ENCODE measurements around the gene CD9.

Gene CD9

GRCh38 chr12:6235906-6236640 lies 35.9 kb downstream of the CD9 start:
- DNase-seq (ENCODE audit: extremely low read depth in 1 of 2, low read depth in 1 of 2), result no peak

- no peak for DNase-seq (ENCODE audit: extremely low read depth in 1 of 2, low read depth in 1 of 2)
Measured at GRCh38 chr12:6236641-6236940, 36.4 kb downstream of the CD9 start.

GRCh38 chr12:6237830-6238229 lies 37.6 kb downstream of the CD9 start:
- no peak for DNase-seq (ENCODE audit: extremely low read depth in 1 of 2, low read depth in 1 of 2)

- DNase-seq (ENCODE audit: extremely low read depth in 1 of 2, low read depth in 1 of 2), result no peak
Measured at GRCh38 chr12:6238875-6239274, 38.7 kb downstream of the CD9 start.

- no peak for DNase-seq (ENCODE audit: extremely low read depth in 1 of 2, low read depth in 1 of 2)
Measured at GRCh38 chr12:6241495-6241894, 41.3 kb downstream of the CD9 start.

GRCh38 chr12:6249580-6249979 lies 49.4 kb downstream of the CD9 start:
- DNase-seq (ENCODE audit: extremely low read depth in 1 of 2, low read depth in 1 of 2), result no peak

- DNase-seq (ENCODE audit: extremely low read depth in 1 of 2, low read depth in 1 of 2), result no peak
Measured at GRCh38 chr12:6250343-6250742, 50.1 kb downstream of the CD9 start.

GRCh38 chr12:6253278-6253677 lies 53.1 kb downstream of the CD9 start:
- DNase-seq (ENCODE audit: extremely low read depth in 1 of 2, low read depth in 1 of 2), result no peak

- DNase-seq (ENCODE audit: extremely low read depth in 1 of 2, low read depth in 1 of 2), result no peak
Measured at GRCh38 chr12:6254491-6254890, 54.3 kb downstream of the CD9 start.

- no peak for DNase-seq (ENCODE audit: extremely low read depth in 1 of 2, low read depth in 1 of 2)
Measured at GRCh38 chr12:6257007-6257406, 56.8 kb downstream of the CD9 start.

- DNase-seq (ENCODE audit: extremely low read depth in 1 of 2, low read depth in 1 of 2), result no peak
Measured at GRCh38 chr12:6262211-6262610, 62.0 kb downstream of the CD9 start.

GRCh38 chr12:6262623-6263022 lies 62.4 kb downstream of the CD9 start:
- DNase-seq (ENCODE audit: extremely low read depth in 1 of 2, low read depth in 1 of 2), result no peak

GRCh38 chr12:6263931-6264330 lies 63.7 kb downstream of the CD9 start:
- no peak for DNase-seq (ENCODE audit: extremely low read depth in 1 of 2, low read depth in 1 of 2)

GRCh38 chr12:6264402-6265037 lies 64.3 kb downstream of the CD9 start:
- no peak for DNase-seq (ENCODE audit: extremely low read depth in 1 of 2, low read depth in 1 of 2)

GRCh38 chr12:6265038-6265405 lies 64.8 kb downstream of the CD9 start:
- DNase-seq (ENCODE audit: extremely low read depth in 1 of 2, low read depth in 1 of 2), result no peak

GRCh38 chr12:6266541-6266966 lies 66.4 kb downstream of the CD9 start:
- DNase-seq (ENCODE audit: extremely low read depth in 1 of 2, low read depth in 1 of 2), result no peak

GRCh38 chr12:6266971-6267721 lies 66.9 kb downstream of the CD9 start:
- peak; percentile 60 to 81 for DNase-seq (ENCODE audit: extremely low read depth in 1 of 2, low read depth in 1 of 2)

GRCh38 chr12:6268484-6269157 lies 68.4 kb downstream of the CD9 start:
- DNase-seq (ENCODE audit: extremely low read depth in 1 of 2, low read depth in 1 of 2), result no peak

- DNase-seq (ENCODE audit: extremely low read depth in 1 of 2, low read depth in 1 of 2), result no peak
Measured at GRCh38 chr12:6269986-6270385, 69.8 kb downstream of the CD9 start.

GRCh38 chr12:6271281-6271680 lies 71.1 kb downstream of the CD9 start:
- DNase-seq (ENCODE audit: extremely low read depth in 1 of 2, low read depth in 1 of 2), result no peak

GRCh38 chr12:6272300-6273204 lies 72.4 kb downstream of the CD9 start:
- no peak for DNase-seq (ENCODE audit: extremely low read depth in 1 of 2, low read depth in 1 of 2)
